GM18907 (cell line): ENCODE results near the gene EEF1A1.
"Not testable (repeated sequence)": the region's sequence is repeated elsewhere in the genome, so short reads cannot be mapped to it uniquely, and the experiment has no call there.

Experiments
- ATAC-seq: cut with Tn5 transposase; IDR thresholded peaks from one replicate; pipeline ENCODE4 v1.9.1; 2021; ENCODE audit warnings: mild to moderate bottlenecking, moderate library complexity; ENCODE audit not compliant: unreplicated experiment

The EEF1A1 gene

DNA sequence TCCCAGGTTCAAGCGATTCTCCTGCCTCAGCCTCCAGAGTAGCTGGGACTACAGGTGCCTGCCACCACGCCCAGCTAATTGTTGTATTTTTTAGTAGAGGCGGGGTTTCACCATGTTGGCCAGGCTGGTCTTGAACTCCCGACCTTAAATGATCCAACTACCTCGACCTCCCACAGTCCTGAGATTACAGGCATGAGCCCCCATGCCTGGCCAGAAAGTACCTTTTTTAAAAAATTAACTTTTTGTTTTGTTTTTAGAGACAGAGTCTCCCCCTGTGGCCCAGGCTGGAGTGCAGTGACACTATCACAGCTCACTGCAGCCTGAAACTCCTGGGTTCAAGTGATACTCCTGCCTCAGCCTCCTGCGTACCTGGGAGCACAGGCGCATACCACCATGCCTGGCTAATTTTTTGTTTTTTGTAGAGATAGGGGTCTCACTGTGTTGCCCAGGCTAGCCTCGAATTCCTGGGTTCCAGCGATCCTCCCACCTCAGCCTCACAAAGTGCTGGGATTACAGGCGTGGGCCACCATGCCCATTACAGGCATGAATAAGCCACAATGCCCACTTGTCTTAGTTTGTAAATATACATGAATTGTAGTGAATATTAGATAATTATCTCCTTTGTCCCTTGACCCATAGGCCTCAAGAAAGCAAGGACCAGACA, 17.4 kb upstream of the EEF1A1 start:
- peak; percentile 36 for ATAC-seq

DNA sequence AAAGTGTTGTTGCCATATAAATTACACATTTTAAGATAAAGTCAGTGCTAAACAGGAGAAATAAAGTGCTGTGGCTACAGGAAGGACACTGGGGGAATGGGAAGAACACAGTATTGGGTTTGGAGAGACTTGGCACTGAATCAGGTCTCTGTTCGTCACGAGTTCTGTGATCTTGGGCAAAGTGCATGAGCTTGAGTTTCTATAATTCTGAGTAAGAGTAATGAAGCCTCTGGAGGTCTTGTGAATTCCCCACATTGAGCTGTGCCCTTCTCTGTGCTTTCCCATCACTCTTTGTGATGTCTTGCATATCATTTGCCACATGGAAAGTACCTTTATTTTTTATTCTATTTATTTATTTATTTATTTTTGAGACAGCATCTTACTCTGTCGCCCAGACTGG, 16.8 kb upstream of the EEF1A1 start:
- ATAC-seq, result peak; percentile 78

DNA sequence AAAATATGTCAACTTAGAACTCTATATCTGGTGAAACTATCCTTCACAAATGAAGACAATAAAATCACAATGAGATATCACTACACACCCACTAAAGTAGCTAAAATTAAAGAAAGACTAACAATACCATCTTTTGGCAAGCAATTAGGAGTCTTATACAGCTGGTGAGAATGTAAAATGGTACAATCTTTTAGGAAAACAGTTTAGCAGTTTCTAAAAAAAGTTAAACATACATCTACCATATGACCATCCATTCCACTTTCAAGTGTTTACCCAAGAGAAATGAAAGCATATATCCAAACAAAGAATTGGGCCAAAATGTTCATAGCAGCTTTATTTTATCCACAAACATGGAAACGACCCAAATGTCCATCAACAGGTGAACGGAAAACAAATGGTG, 13.8 kb upstream of the EEF1A1 start:
- no peak for ATAC-seq

DNA sequence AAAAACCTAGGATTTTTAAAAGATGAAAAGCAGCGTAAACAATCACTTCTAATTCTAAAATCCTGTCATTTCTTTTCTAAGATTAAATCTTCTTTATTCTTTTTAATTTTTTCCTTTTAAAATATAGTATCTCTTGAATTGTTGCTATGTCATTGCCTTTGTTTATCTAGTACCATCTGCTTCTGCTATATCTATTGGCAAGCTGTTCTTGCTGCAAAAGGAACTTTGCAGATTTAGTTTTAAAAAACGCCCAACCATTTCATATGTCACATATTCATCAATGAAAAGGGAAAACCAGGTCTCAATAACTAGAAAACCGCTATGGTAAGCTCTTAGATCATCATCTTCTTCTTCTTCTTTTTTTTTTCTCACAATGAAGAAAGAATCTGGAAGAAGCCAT, 11.5 kb upstream of the EEF1A1 start:
- ATAC-seq, result no peak

DNA sequence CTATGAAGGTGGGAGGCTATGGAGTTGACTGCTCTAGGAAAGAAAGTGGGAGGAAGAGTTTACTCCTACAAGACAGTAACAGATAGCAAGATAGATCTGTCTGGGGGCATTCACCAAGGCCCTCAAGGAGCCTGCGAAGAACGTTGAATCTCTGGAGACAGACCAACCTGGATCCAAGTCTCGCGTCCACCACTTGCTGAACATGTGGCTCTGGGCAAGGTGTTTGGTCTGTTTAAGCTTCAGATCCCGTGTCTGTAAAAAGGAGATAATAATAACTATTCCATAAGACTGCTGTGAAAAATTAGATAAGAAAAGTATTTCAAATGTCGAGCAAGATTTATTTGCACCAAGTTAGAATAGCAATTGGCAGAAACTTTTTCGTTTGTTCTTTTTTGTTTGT, 8.1 kb upstream of the EEF1A1 start:
- no peak for ATAC-seq

DNA sequence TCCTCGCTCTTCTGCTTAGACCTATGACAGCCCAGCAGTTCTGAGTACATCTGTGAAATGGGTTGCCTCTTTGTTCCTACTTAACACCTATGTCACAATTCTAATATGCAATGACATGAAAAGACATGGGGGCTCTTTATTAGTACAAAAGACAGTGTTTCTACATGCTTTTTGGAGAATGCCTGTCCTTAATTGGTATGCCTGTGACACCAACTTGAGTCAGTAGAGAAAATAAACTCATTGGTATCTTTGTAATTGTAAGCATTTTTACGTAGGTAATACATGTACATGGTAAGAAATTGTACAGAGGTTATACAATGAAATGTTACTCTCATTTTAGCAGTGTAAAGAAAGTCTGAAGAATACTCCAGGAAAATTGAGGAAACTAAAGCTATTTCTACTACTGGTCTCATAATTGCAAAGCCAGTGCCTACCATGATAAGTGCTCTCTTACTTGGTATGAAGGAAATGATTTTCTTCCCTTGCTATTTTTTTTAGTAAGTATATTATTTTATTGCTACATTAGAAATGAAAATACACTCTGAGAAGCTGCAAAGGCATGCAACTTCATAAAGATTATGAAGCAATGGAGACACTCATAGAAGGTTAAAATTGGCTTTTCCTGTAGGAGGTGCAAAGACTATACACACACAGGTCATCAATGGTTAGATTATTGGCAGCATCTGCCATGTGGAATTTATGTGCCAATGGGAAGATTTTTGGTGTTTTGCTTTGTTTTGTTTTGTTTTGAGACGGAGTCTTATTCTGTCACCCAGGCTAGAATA, 4.9 kb upstream of the EEF1A1 start:
- ATAC-seq, result no peak

DNA sequence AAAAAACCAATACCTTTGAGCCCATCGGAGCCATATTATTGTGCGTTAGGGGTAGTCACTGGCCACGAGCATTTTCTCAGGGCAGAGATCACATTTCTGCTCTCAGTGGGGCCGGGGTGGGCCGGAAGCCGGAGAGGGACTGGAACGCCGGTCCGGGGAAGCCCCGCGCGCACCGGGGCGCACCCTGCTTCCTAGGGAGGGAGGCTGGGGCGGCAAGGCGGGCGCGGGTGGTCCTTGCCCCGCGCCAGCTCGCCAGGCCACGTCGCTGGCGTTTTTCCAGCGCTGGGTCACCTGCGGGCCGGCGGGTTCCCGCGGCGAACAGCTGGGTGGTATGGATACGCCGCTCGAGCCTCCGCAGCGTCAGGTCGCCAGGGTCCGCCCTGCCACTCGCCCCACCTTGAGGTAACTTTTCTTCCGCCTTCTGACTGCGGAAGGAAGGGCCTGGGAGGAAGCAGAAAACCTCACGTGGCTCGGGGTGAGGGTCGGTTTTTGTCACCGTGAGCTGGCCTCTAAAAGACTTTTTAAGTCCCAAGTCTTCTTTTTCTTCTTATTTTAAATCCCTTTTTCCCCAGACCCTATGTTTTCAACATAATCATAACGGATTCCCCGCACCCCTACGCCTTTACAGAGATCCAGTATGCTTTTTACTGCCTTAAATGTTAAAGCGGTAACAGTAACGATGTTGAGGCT, 2.7 kb upstream of the EEF1A1 start:
- peak; percentile 57 for ATAC-seq

DNA sequence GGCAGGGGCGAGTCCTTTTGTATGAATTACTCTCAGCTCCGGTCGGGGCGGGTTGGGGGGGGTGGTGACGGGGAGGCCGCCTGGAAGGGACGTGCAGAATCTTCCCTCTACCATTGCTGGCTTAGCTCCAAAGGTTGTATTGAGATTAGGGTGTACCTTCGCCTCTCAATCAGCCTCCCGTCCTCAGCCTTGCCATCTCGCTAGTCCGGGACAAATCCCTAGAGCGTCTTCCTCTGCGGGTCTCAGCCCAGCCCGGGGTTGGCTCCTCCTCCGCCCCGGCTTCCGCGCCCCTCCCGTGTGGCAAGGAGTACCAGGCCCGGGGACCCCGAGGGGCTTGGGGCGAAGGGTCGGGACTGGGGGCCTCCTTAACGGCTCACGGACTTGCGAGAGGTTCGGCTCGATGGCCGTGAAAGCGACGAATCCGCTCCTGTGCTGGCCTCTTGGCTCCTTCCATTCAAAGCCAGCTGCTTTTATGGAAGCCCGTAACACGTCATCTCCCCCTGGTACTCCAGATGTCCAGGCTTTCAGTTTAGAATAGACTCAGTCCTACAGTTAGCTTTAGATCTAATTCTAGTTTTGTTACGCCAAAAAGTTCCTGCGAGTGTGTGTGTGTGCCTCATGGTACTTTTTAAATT, 636 bp upstream of the EEF1A1 start:
- ATAC-seq, result peak; percentile 47

DNA sequence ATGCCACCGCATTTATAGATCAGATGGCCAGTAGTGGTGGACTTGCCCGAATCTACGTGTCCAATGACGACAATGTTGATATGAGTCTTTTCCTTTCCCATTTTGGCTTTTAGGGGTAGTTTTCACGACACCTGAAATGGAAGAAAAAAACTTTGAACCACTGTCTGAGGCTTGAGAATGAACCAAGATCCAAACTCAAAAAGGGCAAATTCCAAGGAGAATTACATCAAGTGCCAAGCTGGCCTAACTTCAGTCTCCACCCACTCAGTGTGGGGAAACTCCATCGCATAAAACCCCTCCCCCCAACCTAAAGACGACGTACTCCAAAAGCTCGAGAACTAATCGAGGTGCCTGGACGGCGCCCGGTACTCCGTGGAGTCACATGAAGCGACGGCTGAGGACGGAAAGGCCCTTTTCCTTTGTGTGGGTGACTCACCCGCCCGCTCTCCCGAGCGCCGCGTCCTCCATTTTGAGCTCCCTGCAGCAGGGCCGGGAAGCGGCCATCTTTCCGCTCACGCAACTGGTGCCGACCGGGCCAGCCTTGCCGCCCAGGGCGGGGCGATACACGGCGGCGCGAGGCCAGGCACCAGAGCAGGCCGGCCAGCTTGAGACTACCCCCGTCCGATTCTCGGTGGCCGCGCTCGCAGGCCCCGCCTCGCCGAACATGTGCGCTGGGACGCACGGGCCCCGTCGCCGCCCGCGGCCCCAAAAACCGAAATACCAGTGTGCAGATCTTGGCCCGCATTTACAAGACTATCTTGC, 725 bp downstream of the EEF1A1 start:
- ATAC-seq, result no peak

DNA sequence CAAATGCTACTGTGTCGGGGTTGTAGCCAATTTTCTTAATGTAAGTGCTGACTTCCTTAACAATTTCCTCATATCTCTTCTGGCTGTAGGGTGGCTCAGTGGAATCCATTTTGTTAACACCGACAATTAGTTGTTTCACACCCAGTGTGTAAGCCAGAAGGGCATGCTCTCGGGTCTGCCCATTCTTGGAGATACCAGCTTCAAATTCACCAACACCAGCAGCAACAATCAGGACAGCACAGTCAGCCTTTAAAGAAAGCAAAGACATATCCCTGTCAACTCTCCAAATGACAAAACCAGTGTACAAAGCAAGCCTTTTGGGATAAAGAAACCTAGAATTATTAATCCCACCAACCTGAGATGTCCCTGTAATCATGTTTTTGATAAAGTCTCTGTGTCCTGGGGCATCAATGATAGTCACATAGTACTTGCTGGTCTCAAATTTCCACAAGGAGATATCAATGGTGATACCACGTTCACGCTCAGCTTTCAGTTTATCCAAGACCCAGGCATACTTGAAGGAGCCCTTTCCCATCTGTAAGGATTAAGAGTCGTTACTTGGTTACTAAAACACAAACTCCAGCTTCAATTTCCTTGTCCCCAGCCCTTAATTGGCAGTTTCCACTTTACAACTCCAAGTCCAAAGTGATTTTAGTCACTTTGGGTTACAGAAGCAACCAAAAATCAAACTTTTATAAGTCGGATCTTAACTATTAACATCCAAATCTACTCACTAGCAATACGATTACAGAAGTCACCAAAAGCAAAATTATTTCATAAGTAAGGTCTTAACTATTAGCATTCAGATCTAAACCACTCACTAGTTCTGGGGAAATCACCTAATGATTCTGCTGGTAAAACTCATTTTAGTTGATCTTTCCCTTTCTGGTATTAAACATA, 1.6 kb downstream of the EEF1A1 start:
- not testable (repeated sequence) for ATAC-seq

DNA sequence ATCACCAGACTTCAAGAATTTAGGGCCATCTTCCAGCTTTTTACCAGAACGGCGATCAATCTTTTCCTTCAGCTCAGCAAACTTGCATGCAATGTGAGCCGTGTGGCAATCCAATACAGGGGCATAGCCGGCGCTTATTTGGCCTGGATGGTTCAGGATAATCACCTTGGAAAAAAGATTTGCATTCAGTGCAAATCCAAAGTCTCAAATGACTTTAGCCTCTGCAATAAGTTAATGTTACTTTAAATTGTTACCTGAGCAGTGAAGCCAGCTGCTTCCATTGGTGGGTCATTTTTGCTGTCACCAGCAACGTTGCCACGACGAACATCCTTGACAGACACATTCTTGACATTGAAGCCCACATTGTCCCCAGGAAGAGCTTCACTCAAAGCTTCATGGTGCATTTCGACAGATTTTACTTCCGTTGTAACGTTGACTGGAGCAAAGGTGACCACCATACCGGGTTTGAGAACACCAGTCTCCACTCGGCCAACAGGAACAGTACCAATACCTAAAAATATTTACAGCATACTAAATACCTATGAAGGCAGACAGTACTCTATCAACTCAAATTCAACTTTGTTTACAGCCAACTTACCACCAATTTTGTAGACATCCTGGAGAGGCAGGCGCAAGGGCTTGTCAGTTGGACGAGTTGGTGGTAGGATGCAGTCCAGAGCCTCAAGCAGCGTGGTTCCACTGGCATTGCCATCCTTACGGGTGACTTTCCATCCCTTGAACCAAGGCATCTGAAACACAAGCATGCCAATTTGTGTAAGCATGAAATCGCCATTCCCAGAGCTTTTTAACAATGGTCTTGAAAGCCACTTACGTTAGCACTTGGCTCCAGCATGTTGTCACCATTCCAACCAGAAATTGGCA, 2.5 kb downstream of the EEF1A1 start:
- ATAC-seq, result not testable (repeated sequence)

DNA sequence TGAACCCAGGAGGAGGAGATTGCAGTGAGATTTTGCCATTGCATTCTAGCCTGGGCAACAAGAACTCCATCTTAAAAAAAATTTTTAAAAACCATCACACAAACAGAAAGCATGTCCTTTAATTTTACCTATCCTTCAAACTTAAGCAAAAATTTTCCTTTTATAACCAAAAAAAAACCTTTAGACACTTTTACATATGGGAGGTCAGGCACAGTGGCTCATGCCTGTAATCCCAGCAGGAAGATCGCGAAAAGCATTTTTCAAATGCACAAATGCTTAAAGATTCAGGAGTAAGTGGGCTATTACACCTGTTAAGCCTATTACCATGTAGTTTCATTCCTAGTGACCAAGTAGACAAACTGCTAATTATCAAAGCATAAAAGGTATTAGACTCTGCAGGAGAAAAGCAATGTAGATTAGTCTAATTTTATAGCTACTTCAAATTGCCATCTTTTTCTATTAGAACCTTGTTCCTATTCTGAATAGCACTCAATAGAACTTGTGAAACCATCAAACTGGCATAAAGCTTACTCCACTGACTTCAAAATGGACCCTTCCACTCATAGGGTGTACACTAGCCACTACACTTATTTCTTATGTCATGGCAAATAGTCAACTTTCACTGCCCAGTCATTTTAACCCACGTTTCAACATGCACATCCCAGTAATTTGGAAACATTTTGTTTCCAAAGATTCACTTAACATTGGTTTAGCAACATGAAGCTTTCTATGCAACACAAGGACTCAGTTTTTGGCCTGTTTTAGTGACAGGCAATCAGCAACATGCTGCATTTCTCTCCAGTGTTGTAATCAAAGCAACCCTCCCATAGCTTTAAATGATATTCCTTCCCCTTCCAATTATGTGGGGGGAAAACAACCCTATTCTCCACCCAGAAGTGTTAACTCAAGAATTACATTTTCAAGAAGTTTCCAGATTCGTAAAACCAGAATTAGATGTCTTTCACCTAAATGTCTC, 4.0 kb downstream of the EEF1A1 start:
- ATAC-seq, result no peak

DNA sequence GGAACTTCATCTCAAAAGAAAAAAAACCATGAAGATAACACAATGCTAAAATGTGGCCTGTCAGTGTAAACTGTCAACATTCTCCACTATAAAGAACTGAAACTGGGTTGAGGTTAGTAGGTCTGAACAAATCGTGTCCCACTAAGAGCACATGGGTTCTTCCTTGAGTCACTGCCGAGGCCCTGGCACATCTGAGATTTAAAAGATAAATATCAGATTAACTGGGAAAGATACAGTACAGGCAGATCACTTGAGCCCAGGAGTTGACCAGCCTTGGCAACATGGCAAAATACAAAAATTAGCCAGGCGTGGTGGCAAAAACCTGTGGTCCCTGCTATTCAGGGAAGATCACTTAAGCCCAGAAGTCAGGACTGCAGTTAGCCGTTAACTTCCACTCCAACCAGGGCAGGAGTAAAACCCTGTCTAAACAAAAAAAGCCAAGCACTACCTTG, 5.6 kb downstream of the EEF1A1 start:
- ATAC-seq, result peak; percentile 43

DNA sequence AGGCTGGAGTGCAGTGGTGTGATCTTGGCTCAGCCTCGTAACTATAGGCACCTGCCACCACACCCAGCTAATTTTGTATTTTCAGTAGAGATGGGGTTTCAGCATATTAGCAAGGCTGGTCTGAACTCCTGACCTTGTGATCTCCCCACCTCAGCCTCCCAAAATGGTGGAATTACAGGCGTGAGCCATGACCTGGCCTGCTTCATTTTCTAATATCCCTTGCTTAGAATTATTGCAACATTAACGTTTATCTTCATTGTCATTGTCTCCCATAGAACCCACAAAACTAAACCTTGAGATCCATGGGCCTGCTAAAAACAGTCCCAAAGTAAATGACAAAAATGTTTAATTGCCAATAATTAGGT, 6.1 kb downstream of the EEF1A1 start:
- no peak for ATAC-seq

DNA sequence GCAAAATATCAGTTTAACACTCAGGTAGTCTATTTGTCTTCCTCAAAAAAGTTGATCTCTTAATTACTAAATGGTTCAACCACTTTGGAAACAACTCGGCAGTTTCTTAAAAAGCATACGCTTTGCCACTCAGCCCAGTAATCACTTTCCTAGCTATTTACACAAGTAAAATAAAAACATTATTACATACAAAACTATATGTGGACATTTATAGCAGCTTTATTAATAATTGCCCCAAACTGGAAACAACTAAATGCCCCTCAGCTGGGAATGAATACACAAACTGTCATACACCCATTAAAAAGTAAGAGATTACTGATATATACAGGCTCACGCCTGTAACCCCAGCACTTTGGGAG, 7.4 kb downstream of the EEF1A1 start:
- ATAC-seq, result no peak

DNA sequence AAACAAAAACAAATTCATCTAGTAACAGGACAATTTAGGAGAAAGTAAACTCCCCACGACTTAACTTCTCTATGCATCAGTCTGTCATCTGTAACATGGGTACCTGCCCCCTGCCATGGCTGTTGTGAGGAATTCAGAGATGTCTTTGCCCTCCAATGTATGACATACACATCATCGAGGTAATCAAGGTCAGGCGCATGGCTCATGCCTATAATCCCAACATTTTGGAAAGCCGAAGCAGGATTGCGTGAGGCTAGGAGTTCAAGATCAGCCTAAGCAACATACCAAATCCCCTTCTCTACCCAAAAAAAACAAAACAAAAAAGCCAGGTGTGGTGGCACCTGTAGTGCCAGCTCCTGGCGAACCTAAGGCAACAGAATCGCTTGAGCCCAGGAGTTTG, 9.0 kb downstream of the EEF1A1 start:
- ATAC-seq, result no peak

DNA sequence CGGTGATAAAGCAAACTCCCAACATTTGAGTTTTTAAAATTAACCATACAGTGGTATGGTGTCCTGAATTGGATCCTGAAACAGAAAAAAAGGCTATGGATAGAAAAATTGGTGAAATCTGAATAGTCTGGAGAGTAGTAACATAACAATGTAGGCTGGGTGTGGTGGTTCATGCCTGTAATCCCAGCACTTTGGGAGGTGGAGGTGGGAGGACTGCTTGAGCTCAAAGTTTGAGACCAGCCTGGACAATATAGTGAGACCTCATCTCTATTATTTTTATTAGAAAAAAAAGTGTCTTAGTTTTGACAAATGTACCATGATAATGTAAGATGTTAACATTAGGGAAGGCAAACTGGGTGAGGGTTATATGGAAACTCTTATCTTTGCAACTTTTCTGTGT, 11.0 kb downstream of the EEF1A1 start:
- no peak for ATAC-seq

DNA sequence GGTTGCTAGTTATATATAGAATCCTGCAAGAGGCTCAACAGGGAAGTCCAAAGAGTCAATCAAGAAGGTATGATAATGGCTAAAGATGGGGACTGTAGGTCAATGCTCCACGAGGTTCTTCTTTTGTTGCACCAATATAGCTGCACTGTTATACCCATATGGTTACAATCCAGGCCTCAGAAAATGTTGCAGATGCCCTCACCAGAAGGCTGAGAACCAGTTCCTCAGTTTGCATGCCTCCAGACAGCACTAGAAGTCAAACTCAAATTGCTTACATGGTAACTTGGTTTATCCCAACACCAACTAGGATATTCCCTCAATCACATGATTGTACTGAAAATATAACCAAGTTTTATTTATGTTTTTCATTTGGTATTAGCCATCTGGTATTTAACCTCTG, 12.1 kb downstream of the EEF1A1 start:
- no peak for ATAC-seq
